Spinal cord (tissue), 10 donors: ENCODE data around the gene ROPN1L. TPM values are rescaled to one million over a fixed set of nuclear protein-coding genes. Genes with fewer than 3 reads are reported as not detected.

Experiments
- DNase-seq, 6 donors: peaks; one replicate each; pipeline versions ENCODE4 v3.0.0 to v3.0.0-alpha.2; 2013 to 2015; ENCODE audit warnings: low spot score in 6 of 6, low read depth in 4 of 6
- H3K27ac ChIP-seq: one replicate; pipeline ENCODE4 v1.5.1; 2013; ENCODE audit warnings: low read depth, low read length, control low read depth
- H3K27me3 ChIP-seq: one replicate; pipeline ENCODE4 v1.6.1; 2013; ENCODE audit warnings: low read length; ENCODE audit not compliant: control insufficient read depth, insufficient read depth
- H3K36me3 ChIP-seq: one replicate; pipeline ENCODE4 v1.6.1; 2013; ENCODE audit warnings: low read length; ENCODE audit not compliant: control insufficient read depth, insufficient read depth
- H3K4me1 ChIP-seq: one replicate; pipeline ENCODE4 v1.6.1; 2013; ENCODE audit warnings: low read length; ENCODE audit not compliant: control insufficient read depth, insufficient read depth
- H3K4me3 ChIP-seq: one replicate; pipeline ENCODE4 v1.5.1; 2013; ENCODE audit warnings: low read depth, low read length, control low read depth
- H3K9me3 ChIP-seq: one replicate; pipeline ENCODE4 v1.6.1; 2013; ENCODE audit warnings: low read length; ENCODE audit not compliant: control insufficient read depth, insufficient read depth
- WGBS: methylation state at CpG from one replicate; pipeline ENCODE4 v1.1.5; 2013; ENCODE audit warnings: missing lambda C conversion rate; ENCODE audit not compliant: insufficient coverage; 5-methylcytosine and 5-hydroxymethylcytosine counted together
- polyA plus RNA-seq, 2 donors: library from polyadenylated mRNA; unstranded; fragments of 120-200 nt; gene quantifications; one replicate each; pipeline ENCODE4 v1.2.1, GENCODE V29; 2013; ENCODE audit not compliant: insufficient read length in 2 of 2
- total RNA-seq, 2 donors: library from RNA; depleted of rRNA in 1 of 2; stranded (reverse); fragments of 120-200 nt in 1 of 2; fragments of >200 nt in 1 of 2; gene quantifications; one replicate each; pipeline versions ENCODE4 v1.2.3 to v1.2.4, GENCODE V29; 2013 to 2014
- donor health status: healthy.

Gene ROPN1L
- total and polyA plus RNA-seq, 4 donors = 4.6 to 11.0 (median 9.7) TPM

GRCh38 chr5:10424124-10424731 is 17.5 kb upstream of the ROPN1L start:
- H3K9me3 ChIP-seq = no peaks in the 10 kb centered on the region
- no peaks in the 10 kb centered on the region for H3K27me3 ChIP-seq
- WGBS = 64% methylated on average over 3 of the region's 6 CpGs
- peak in 5 of 6 donors; percentile 42 to 92 (median 65) for DNase-seq
- no peaks in the 10 kb centered on the region for H3K4me1 ChIP-seq
- no peak overlapping the region for H3K27ac ChIP-seq
- H3K4me3 ChIP-seq = no peak overlapping the region
- H3K36me3 ChIP-seq = peaks cover 23% of the 10 kb centered on the region

GRCh38 chr5:10427201-10427600 is 14.5 kb upstream of the ROPN1L start:
- Histone ChIP-seq H3K27ac (no peak overlapping the region), H3K9me3 (no peaks in the 10 kb centered on the region), H3K27me3 (no peaks in the 10 kb centered on the region), H3K4me1 (no peaks in the 10 kb centered on the region), H3K4me3 (no peak overlapping the region), H3K36me3 (peaks cover 39% of the 10 kb centered on the region)
- no peak for DNase-seq
- 80% methylated on average over 1 of the region's 2 CpGs for WGBS

DNA sequence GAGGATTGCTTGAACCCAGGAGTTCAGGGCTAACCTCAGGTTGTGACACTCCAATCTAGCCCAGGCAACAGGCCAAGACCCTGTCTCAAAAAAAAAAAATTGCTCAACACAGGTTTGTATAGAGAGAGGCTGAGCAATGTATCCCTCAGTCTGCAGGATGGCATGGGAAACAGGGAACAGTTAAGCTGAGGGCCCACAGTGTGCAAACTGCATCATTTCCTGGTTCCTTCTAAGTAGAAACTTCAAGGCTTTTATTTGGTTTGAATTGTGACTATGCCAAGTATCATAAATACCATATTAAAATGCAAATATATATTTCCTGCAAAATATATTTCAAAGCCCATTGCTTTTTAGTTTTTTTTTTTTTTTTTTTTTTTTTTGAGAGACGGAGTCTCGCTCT is 13.7 kb upstream of the ROPN1L start:
- no peak overlapping the region for H3K4me3 ChIP-seq
- 100% methylated on average over 1 of the region's 2 CpGs for WGBS
- H3K27ac ChIP-seq = no peak overlapping the region
- H3K9me3 ChIP-seq = no peaks in the 10 kb centered on the region
- no peak for DNase-seq
- H3K4me1 ChIP-seq = no peaks in the 10 kb centered on the region
- peaks cover 40% of the 10 kb centered on the region for H3K36me3 ChIP-seq
- H3K27me3 ChIP-seq = no peaks in the 10 kb centered on the region

- H3K36me3 ChIP-seq = peaks cover 43% of the 10 kb centered on the region
- no CpG with 5 or more reads among the region's 1 CpG for WGBS
- H3K9me3 ChIP-seq = no peaks in the 10 kb centered on the region
- H3K27me3 ChIP-seq = no peaks in the 10 kb centered on the region
- H3K4me3 ChIP-seq = no peak overlapping the region
- H3K4me1 ChIP-seq = no peaks in the 10 kb centered on the region
- H3K27ac ChIP-seq = no peak overlapping the region
- DNase-seq = no peak
Measured at GRCh38 chr5:10431415-10431814, 10.3 kb upstream of the ROPN1L start.

GRCh38 chr5:10432059-10433008 is 9.3 kb upstream of the ROPN1L start:
- H3K36me3 ChIP-seq = peaks cover 36% of the 10 kb centered on the region
- no peaks in the 10 kb centered on the region for H3K4me1 ChIP-seq
- no peaks in the 10 kb centered on the region for H3K9me3 ChIP-seq
- H3K27ac ChIP-seq = no peak overlapping the region
- WGBS = 68% methylated on average over 3 of the region's 8 CpGs
- DNase-seq = no peak
- no peaks in the 10 kb centered on the region for H3K27me3 ChIP-seq
- no peak overlapping the region for H3K4me3 ChIP-seq

GRCh38 chr5:10434392-10434791 is 7.3 kb upstream of the ROPN1L start:
- Histone ChIP-seq H3K4me1 (no peaks in the 10 kb centered on the region), H3K36me3 (peaks cover 28% of the 10 kb centered on the region), H3K27ac (no peak overlapping the region), H3K9me3 (no peaks in the 10 kb centered on the region), H3K4me3 (no peak overlapping the region), H3K27me3 (no peaks in the 10 kb centered on the region)
- no peak for DNase-seq
- no CpG with 5 or more reads among the region's 5 CpGs for WGBS

DNA sequence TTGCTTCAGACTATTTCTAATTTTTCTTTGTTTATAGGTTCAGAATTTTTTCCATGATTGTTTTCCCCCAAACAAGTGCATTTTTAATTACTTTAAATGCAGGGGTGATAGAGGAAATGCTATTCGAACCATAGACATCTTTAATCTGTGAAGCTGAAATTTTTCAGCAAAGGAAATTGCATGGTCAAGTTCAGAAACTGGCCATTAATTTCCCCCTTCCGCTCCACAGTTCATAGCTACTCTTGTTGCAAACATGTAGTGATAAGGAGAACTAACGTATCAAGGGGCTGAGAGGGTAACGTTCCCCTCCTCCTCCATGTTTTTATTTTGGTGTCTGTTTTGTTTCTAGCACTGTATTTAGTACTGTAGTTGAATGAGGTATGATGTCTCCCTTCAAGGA is 3.4 kb upstream of the ROPN1L start:
- no CpG with 5 or more reads among the region's 4 CpGs for WGBS

DNA sequence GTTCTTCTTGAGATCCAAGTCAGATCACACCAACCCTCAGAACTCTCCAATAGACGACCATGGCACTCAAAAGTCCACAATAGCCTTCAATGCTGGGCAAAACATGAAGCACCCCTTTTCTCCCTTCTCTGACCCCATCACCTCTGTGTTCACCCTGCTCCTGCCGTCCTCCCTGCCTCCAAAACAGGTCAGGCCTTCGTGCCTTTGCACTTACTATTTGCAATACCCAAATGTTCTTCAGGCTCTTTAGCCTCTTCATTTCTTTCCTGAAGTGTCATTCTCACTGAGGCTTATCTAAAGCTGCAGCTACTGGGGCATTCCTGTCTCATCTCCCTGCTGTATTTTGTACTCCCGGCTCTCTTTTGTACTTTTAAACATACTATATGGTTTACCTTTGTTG is 2.0 kb upstream of the ROPN1L start:
- no peak overlapping the region for H3K27ac ChIP-seq
- H3K36me3 ChIP-seq = peaks cover 5% of the 10 kb centered on the region
- DNase-seq = no peak
- WGBS = 73% methylated on average over 3 of the region's 4 CpGs
- H3K4me1 ChIP-seq = peaks cover 15% of the 10 kb centered on the region
- H3K27me3 ChIP-seq = no peaks in the 10 kb centered on the region
- no peaks in the 10 kb centered on the region for H3K9me3 ChIP-seq
- no peak overlapping the region for H3K4me3 ChIP-seq

More for the DNA sequence above, 3.4 kb upstream of the ROPN1L start:
- Histone ChIP-seq H3K27ac (no peak overlapping the region), H3K36me3 (peaks cover 7% of the 10 kb centered on the region), H3K4me1 (peaks cover 15% of the 10 kb centered on the region), H3K9me3 (no peaks in the 10 kb centered on the region), H3K4me3 (no peak overlapping the region), H3K27me3 (no peaks in the 10 kb centered on the region)
- no peak for DNase-seq

GRCh38 chr5:10440367-10440990 is 1.2 kb upstream of the ROPN1L start:
- 71% methylated on average over 3 of the region's 16 CpGs for WGBS
- Histone ChIP-seq H3K4me1 (peaks cover 15% of the 10 kb centered on the region), H3K27me3 (no peaks in the 10 kb centered on the region), H3K4me3 (no peak overlapping the region), H3K36me3 (peaks cover 2% of the 10 kb centered on the region), H3K9me3 (no peaks in the 10 kb centered on the region), H3K27ac (no peak overlapping the region)
- no peak for DNase-seq
